GM18909 (cell line): ENCODE measurements around the gene OBSL1.

Source experiments
- ATAC-seq: cut with Tn5 transposase; IDR thresholded peaks from one replicate; pipeline ENCODE4 v1.9.1; 2021; ENCODE audit warnings: mild to moderate bottlenecking; ENCODE audit not compliant: unreplicated experiment, poor library complexity

The OBSL1 gene

DNA sequence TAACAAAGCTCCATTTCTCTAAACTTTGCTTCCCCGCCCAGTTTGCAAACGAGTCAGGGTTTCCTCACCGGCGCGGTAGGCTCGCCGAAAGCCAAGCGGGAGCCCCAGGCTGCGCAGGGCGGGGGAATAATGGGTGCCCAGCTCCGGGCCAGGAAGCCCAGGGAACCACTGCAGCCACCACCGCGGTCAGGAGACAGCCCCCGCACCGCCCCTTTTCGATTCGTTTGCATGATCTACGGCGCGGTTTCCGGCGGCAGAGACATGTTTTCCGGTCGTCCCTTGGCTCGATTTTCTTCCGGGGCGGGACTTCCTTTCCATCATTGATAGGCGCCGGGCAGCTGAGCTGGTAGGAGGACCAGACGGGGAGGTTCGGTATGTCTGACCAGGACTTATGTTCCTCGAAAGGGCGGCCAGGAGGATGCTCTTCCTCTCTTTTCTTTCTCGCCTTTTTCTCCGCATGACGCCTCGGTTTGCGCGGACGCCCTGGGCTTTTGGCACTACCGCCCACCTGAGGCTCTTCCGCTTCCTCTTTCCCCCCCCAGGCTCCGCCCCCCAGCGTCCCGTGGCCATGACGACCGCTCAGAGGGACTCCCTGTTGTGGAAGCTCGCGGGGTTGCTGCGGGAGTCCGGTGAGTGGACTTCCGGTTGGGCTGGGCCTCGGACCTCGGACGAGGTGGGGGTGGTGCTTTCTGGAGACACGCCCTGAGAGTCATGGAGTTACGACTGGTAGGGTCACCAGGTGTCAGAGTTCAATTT lies 26.4 kb upstream of the OBSL1 start, which contains the start of gene STK11IP:
STK11IP (plus strand) TSS at position 306 of the 756 bp plus-strand sequence; CDS start at position 569, 263 bp downstream.
- ATAC-seq, result peak; percentile 93

GRCh38 chr2:219596954-219597551 lies 25.7 kb upstream of the OBSL1 start:
- ATAC-seq, result peak; percentile 12

- ATAC-seq, result no peak
These were observed 23.9 kb upstream of the OBSL1 start for GRCh38 chr2:219595256-219595655.

GRCh38 chr2:219593154-219593553 lies 21.8 kb upstream of the OBSL1 start:
- no peak for ATAC-seq

DNA sequence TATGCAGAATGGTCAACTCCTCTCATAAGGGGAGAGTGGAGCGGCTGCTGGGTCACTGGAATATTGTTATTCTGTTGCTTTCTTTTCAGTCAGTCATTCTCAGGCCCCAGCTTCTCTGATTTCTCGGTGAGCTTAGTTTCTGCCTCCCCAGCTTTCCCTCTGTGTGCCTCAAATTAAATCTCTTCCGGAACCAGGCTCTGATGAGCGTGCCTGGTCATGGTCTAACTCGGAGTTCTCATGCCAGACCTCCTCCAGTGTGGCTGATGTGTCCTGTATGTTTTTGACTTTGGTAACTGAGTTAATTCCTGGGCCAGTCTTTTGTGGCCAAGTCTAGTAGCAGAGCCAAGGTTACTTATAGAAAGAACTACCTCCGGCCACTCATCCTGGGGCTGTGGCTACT lies 21.4 kb upstream of the OBSL1 start:
- no peak for ATAC-seq

GRCh38 chr2:219591091-219591490 lies 19.8 kb upstream of the OBSL1 start:
- ATAC-seq, result no peak

DNA sequence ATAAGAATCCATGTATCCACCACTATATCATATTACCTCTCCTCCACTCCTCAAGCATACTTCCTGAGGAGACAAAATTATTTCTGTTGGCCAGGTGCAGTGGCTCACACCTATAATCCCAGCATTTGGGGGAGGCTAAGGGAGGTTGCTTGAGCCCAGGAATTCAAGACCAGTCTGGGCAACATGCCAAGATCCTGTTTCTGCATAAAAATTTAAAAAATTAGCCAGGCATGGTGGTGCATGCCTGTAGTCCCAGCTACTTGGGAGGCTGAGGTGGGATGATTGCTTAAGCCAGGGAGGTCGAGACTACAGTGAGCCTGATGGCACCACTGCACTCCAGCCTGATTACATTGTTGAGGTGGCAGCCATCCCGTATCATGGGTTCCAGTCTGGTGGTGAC lies 10.0 kb upstream of the OBSL1 start:
- no peak for ATAC-seq

DNA sequence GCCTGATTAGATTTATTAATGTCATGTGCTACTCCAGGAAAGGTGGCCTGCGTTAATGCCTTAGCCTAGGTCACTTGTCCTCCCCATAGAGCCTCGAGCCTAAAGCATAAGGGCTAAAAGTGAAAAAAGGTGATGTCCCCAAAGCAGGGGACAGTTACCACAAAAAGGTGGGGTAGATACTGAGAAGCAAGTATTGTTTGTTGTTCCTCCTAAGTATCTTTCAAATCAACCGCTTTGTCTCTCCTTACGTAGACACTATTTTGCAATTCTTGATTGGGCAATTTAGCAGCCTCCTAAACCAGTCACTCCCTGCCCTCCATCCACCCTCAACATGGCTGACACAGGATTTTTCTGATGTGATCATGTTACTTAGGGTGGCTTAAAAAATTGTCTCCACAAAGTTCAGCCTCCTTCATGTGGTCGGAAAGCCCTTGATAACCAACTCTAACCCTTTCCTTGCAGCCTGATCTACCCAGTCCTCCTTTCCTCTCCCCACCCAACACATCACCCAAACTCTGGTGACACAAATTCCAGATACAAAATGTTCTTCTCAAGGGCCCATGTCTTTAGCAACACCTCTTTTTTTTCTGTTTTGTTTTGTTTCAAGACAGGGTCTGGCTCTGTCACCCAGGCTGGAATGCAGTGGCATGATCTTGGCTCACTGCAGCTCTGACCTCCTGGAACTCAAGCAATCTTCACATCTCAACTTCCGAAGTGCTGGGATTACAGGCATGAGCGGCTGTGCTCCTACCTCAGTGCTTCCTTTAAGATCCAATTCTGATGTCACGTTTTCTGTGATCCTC lies 7.7 kb upstream of the OBSL1 start:
- no peak for ATAC-seq

DNA sequence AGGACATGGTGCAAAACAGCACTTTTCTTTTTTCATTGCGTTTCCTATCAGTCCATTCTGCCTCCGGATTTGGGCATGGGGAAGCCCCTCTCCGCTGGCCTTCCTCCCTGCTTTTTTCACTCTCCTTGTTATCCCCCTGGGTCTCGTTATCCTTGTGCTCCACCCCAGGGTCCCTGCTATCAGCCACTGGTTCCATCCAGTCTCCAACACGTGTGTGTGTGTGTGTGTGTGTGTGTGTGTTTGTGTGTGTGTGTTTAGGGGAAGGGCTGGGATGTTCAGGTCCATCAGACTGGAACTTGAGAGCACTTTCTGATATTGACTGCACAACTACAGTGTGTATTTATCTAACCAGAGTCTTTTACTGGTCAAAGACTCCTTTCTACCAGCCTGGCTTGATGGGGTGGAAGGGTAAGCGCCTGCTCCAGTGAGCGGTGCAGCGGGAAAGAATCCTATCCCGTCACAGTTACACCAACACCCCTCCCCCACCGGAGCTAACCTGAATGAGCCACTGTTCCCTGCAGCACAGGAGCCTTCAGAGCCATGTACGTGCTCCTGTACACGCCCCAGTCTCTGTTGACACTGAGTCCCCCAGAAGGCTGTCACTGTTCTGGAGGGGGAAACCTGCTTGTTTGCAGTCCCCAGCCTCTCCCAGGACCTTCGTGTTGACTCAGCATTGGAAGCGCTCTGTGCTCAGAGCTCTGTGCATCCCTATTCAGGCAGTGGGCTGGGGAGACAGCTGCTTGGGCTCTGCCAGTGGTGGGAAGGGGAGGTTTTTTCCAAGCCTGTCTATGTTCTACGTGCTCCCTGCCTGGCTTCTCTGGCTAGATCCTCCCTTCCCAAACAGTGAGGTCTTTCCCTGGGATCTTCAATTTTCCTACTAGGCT lies 5.4 kb upstream of the OBSL1 start:
- ATAC-seq, result no peak

GRCh38 chr2:219575566-219576504 lies 4.5 kb upstream of the OBSL1 start:
- ATAC-seq, result no peak

- ATAC-seq, result no peak
These were observed 3.4 kb upstream of the OBSL1 start for GRCh38 chr2:219574484-219575311.

DNA sequence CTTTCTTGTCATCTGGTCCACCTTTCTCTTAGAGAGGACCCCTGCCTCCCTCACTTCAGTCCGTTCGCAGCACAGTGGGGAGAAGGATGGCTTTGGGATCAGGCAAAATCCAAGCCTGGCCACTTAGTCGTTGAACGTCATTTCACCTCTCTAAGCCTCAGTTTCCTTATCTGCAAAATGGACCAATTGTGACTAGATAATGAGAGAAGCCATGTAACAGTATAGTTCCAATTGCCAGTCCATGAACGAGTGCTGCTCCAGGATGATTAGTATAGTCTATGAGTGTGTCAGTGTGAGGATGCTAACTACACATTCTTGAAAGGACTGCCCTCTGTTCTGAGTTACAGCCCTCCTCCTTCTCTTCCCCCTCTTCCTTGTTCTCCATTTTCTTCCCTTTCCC lies 1.8 kb upstream of the OBSL1 start:
- ATAC-seq, result no peak

DNA sequence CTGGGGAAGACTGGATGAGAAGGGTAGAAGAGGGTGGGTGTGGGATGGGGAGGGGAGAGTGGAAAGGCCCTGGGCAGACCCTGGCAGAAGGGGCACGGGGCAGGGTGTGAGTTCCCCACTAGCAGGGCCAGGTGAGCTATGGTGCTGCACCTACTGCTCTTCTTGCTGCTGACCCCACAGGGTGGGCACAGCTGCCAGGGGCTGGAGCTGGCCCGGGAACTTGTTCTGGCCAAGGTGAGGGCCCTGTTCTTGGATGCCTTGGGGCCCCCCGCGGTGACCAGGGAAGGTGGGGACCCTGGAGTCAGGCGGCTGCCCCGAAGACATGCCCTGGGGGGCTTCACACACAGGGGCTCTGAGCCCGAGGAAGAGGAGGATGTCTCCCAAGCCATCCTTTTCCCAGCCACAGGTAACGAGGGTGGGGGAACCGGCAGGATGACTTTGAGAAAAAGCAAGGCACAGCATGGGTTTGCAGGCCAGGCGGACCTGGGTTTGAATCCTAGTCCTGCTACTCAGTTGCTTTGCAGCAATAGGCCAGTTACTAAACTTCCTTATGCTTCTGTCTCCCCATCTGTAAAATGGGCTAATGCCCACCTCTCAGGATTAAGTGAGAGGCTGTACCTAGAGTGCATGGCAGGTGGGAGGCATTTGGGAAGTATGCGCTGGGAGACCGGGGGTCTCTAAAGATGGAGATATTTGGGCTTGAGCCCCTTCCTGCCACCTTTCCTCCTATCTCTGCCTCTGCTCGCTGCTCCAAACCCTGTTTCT lies 1.1 kb upstream of the OBSL1 start, which contains the start of gene INHA:
INHA (plus strand) TSS at position 74 of the 765 bp plus-strand sequence; CDS start at position 139, 65 bp downstream.
- no peak for ATAC-seq

DNA sequence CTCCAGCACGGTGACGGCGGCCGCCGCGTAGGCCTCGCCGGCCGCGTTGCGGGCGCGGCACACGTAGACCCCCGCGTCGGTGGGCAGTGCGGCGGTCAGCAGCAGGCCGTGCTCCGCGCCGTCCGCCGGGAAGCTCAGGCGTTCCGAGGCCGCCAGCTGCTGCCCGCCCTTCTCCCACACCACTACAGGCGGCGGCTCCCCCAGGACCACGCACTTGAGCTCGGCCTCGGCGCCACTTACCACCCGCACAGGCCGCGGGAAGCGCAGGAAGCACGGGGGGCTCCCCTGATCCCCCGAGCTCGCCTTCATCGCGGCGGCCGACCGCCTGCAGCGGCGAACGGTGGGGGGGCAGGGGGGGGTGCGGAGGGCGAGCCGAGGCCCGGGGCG lies 422 bp downstream of the OBSL1 start:
- ATAC-seq, result no peak

DNA sequence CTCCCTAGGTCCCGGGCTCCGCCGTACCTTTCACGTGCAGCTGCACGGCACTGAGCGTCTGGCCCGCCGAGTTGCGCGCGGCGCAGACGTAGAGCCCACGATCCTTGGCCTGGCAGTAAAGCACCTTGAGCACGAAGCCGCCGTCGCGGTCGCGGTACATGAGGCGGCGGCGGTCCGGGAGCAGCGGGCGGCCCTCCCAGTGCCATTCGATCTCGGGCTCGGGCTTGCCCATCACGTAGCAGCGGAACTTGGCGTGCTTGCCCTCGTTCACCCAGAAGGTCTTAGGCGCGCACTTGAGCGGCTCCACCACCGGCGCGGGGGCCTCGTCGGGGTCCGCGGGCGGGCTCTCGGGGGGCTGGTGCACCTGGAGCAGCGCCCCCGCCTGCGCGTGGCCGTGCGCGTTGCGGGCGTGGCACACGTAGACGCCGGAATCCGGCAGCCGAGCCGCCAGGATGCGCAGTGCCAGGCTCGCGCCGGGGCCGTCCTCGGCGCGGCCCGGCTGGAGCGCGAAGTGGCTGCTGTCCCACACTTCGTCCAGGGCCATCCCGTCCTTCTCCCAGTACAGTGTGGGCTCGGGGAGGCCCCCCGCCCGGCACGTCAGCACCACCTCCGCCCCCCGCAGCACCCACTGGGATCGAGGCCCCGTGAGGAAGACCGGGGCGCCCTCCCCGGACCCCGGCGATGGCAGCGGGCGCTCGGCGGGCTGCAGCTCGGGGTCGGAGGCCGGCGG lies 980 bp downstream of the OBSL1 start:
- ATAC-seq, result no peak

DNA sequence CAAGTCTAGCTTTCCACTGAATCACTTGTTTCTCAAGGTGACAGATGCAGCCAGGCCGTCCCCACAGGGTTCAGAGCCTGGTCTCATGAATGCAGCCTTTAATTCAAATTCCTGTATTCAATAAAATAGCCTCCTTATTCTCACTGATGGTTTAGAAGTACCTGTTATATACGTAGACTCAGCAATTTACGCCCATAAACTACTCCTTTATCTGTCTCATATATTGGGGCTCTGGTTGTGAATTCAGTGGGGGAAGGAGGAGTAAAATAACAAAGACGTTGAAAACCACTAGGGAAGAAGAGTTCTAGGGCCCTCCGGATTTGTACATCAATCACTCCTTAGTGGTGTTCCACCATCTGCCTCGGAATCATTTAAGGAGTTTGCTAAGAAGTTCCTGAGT lies 1.7 kb downstream of the OBSL1 start:
- ATAC-seq, result no peak

DNA sequence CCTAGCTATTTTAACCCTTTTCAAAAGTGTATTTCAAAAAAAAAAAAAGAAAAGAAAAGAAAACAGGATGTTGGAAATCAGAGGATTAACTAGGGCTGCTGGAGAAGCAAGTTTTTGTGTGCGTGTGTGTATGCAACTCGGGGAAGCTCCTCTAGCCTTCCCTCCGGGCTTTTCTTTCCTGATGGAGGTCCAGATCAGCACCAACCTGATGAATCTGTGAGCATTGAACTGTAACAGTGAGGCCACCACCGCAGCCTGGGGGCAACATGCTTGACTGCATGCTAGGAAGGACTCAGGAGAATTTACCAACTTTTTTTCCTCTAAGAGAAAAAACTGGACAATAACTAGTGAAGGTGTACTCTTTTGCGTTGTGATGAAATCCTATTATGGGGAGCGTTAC lies 2.3 kb downstream of the OBSL1 start:
- no peak for ATAC-seq
